GM11168 (cell line): ENCODE measurements around the gene ALS2.

Source experiments
- in situ Hi-C: fragments of 300-500 bp; cut with MboI; formaldehyde crosslinking; loops from one replicate; pipeline ENCODE4 v1.12.0; 2022; ENCODE audit warnings: low sequenced_read_pairs; ENCODE audit not compliant: unreplicated experiment

The ALS2 gene

GRCh38 chr2:201696151-201696659, 84.5 kb downstream of the ALS2 start:
- in situ Hi-C loops = no loop called here

- in situ Hi-C loops = no loop called here
Measured at GRCh38 chr2:201685156-201685555, 95.6 kb downstream of the ALS2 start.

- in situ Hi-C loops = no loop called here
Measured at GRCh38 chr2:201680743-201681142, 100.0 kb downstream of the ALS2 start.

GRCh38 chr2:201678401-201678800, 102.3 kb downstream of the ALS2 start:
- in situ Hi-C loops = loop anchor here (10.0 kb wide), 1 partner anchor 1246 kb away; no protein-coding TSS in a partner anchor

- in situ Hi-C loops = loop anchor here (10.0 kb wide), 1 partner anchor 1249 kb away; no protein-coding TSS in a partner anchor
Measured at GRCh38 chr2:201675454-201675853, 105.3 kb downstream of the ALS2 start.

GRCh38 chr2:201674794-201675193, 105.9 kb downstream of the ALS2 start:
- in situ Hi-C loops = loop anchor here (10.0 kb wide), 1 partner anchor 1250 kb away; no protein-coding TSS in a partner anchor

- in situ Hi-C loops = loop anchor here (10.0 kb wide), 1 partner anchor 1251 kb away; no protein-coding TSS in a partner anchor
Measured at GRCh38 chr2:201674298-201674697, 106.4 kb downstream of the ALS2 start.

GRCh38 chr2:201673546-201673945, 107.2 kb downstream of the ALS2 start:
- in situ Hi-C loops = loop anchor here (10.0 kb wide), 1 partner anchor 1251 kb away; no protein-coding TSS in a partner anchor

GRCh38 chr2:201671205-201671604, 109.5 kb downstream of the ALS2 start:
- in situ Hi-C loops = loop anchor here (10.0 kb wide), 1 partner anchor 1254 kb away; no protein-coding TSS in a partner anchor

- in situ Hi-C loops = loop anchor here (10.0 kb wide), 1 partner anchor 1255 kb away; no protein-coding TSS in a partner anchor
Measured at GRCh38 chr2:201669865-201670264, 110.9 kb downstream of the ALS2 start.

- in situ Hi-C loops = no loop called here
Measured at GRCh38 chr2:201668402-201668910, 112.3 kb downstream of the ALS2 start.

- in situ Hi-C loops = no loop called here
Measured at GRCh38 chr2:201664334-201664733, 116.4 kb downstream of the ALS2 start.

- in situ Hi-C loops = no loop called here
Measured at GRCh38 chr2:201661366-201661765, 119.4 kb downstream of the ALS2 start.

- in situ Hi-C loops = no loop called here
Measured at GRCh38 chr2:201660293-201660895, 120.3 kb downstream of the ALS2 start.

GRCh38 chr2:201656740-201657139, 124.0 kb downstream of the ALS2 start:
- in situ Hi-C loops = no loop called here

- in situ Hi-C loops = no loop called here
Measured at GRCh38 chr2:201656102-201656501, 124.6 kb downstream of the ALS2 start.

- in situ Hi-C loops = no loop called here
Measured at GRCh38 chr2:201654616-201655384, 125.9 kb downstream of the ALS2 start.

- in situ Hi-C loops = no loop called here
Measured at GRCh38 chr2:201653221-201653620, 127.5 kb downstream of the ALS2 start.
